H9 (cell line): ENCODE measurements around the gene TMEM200C. TPM values are rescaled to one million over a fixed set of nuclear protein-coding genes. Genes with fewer than 3 reads are reported as not detected.

Experiments used
- DNase-seq: peaks from one replicate; pipeline ENCODE4 v3.0.0-alpha.2; 2017
- H2AFZ ChIP-seq: one replicate; pipeline ENCODE4 v1.6.1; 2013; ENCODE audit warnings: mild to moderate bottlenecking, low read length, control low read depth, moderate library complexity
- H2AK5ac ChIP-seq: 2 replicates; pipeline ENCODE4 v1.6.1; 2013; ENCODE audit warnings: low read length, control low read depth, mixed read lengths; ENCODE audit not compliant: insufficient read length
- H2BK120ac ChIP-seq: one replicate; pipeline ENCODE4 v1.6.1; 2013; ENCODE audit warnings: low read depth, mild to moderate bottlenecking, low read length, control low read depth, inconsistent platforms; ENCODE audit not compliant: poor library complexity, severe bottlenecking
- H2BK12ac ChIP-seq: 2 replicates; pipeline ENCODE4 v1.6.1; 2013; ENCODE audit warnings: low read length, control low read depth, mixed read lengths, low read depth; ENCODE audit not compliant: insufficient read length
- H2BK15ac ChIP-seq: 2 replicates; pipeline ENCODE4 v1.6.1; 2013; ENCODE audit warnings: low read depth, low read length, control low read depth
- H2BK20ac ChIP-seq: one replicate; pipeline ENCODE4 v1.6.1; 2013; ENCODE audit warnings: low read depth, mild to moderate bottlenecking, low read length, control low read depth, inconsistent platforms; ENCODE audit not compliant: poor library complexity, severe bottlenecking
- H2BK5ac ChIP-seq: 2 replicates; pipeline ENCODE4 v1.6.1; 2013; ENCODE audit warnings: low read length, control low read depth, mixed read lengths; ENCODE audit not compliant: insufficient read length
- H3K14ac ChIP-seq: 2 replicates; pipeline ENCODE4 v1.6.1; 2013; ENCODE audit warnings: low read length, control low read depth; ENCODE audit not compliant: insufficient read depth
- H3K18ac ChIP-seq: 2 replicates; pipeline ENCODE4 v1.6.1; 2013; ENCODE audit warnings: low read depth, mild to moderate bottlenecking, mixed read lengths, low read length, control low read depth; ENCODE audit not compliant: insufficient read length
- H3K23ac ChIP-seq: 2 replicates; pipeline ENCODE4 v1.6.1; 2013; ENCODE audit warnings: low read length, control low read depth, mixed read lengths, low read depth; ENCODE audit not compliant: insufficient read length
- H3K23me2 ChIP-seq: 2 replicates; pipeline ENCODE4 v1.6.1; 2013; ENCODE audit warnings: low read depth, mild to moderate bottlenecking, mixed read lengths, low read length, control low read depth; ENCODE audit not compliant: insufficient read length, poor library complexity, severe bottlenecking
- H3K27ac ChIP-seq: 2 replicates; pipeline ENCODE4 v1.5.1; 2013; ENCODE audit warnings: low read length, control low read depth, mixed read lengths, low read depth; ENCODE audit not compliant: insufficient read length
- H3K27me3 ChIP-seq: 2 replicates; pipeline ENCODE4 v1.6.1; 2013; ENCODE audit warnings: low read length, control low read depth, inconsistent platforms; ENCODE audit not compliant: insufficient read depth
- H3K4ac ChIP-seq: 2 replicates; pipeline ENCODE4 v1.6.1; 2013; ENCODE audit warnings: low read depth, mild to moderate bottlenecking, control low read depth, inconsistent platforms, low read length, moderate library complexity
- H3K4me1 ChIP-seq: 2 replicates; pipeline ENCODE4 v1.6.1; 2013; ENCODE audit warnings: low read length, control low read depth, inconsistent platforms; ENCODE audit not compliant: insufficient read depth
- H3K4me2 ChIP-seq: 2 replicates; pipeline ENCODE4 v1.6.1; 2013; ENCODE audit warnings: low read length, control low read depth, mixed read lengths; ENCODE audit not compliant: insufficient read length, insufficient read depth
- H3K56ac ChIP-seq: 2 replicates; pipeline ENCODE4 v1.6.1; 2013; ENCODE audit warnings: low read depth, mild to moderate bottlenecking, mixed read lengths, low read length, control low read depth; ENCODE audit not compliant: insufficient read length
- H3K79me1 ChIP-seq: 2 replicates; pipeline ENCODE4 v1.6.1; 2013; ENCODE audit warnings: low read depth, mild to moderate bottlenecking, moderate library complexity, low read length, control low read depth, inconsistent platforms; ENCODE audit not compliant: insufficient read depth, poor library complexity, severe bottlenecking
- H3K79me2 ChIP-seq: 2 replicates; pipeline ENCODE4 v1.6.1; 2013; ENCODE audit warnings: low read length, control low read depth, inconsistent platforms; ENCODE audit not compliant: insufficient read depth
- H3K9ac ChIP-seq: 2 replicates; pipeline ENCODE4 v1.6.1; 2013; ENCODE audit warnings: low read length, control low read depth, mixed read lengths; ENCODE audit not compliant: insufficient read length; ENCODE audit errors: extremely low read depth
- H3K9me3 ChIP-seq: one replicate; pipeline ENCODE4 v1.6.1; 2013; ENCODE audit warnings: low read depth, low read length, inconsistent platforms; ENCODE audit not compliant: control insufficient read depth
- H3T11ph ChIP-seq: one replicate; pipeline ENCODE4 v1.6.1; 2013; ENCODE audit warnings: mild to moderate bottlenecking, low read length, control low read depth, inconsistent platforms
- H4K20me1 ChIP-seq: one replicate; pipeline ENCODE4 v1.6.1; 2013; ENCODE audit not compliant: control insufficient read depth, insufficient read length, insufficient read depth
- H4K5ac ChIP-seq: 2 replicates; pipeline ENCODE4 v1.6.1; 2013; ENCODE audit warnings: low read depth, mild to moderate bottlenecking, mixed read lengths, low read length, control low read depth; ENCODE audit not compliant: insufficient read length
- H4K8ac ChIP-seq: replicated peaks from 2 replicates; pipeline ENCODE4 v1.6.1; 2013; ENCODE audit warnings: low read length, control low read depth, mixed read lengths, low read depth; ENCODE audit not compliant: insufficient read length
- H4K91ac ChIP-seq: 2 replicates; pipeline ENCODE4 v1.6.1; 2013; ENCODE audit warnings: low read depth, mild to moderate bottlenecking, moderate library complexity, mixed read lengths, low read length, control low read depth; ENCODE audit not compliant: insufficient read length
- H3K27ac Mint-ChIP-seq, 3 experiments: 2 replicates in 2 of 3; 3 replicates in 1 of 3; pipeline ENCODE4 v1.8.0; 2020 to 2021; ENCODE audit warnings: mixed read lengths in 3 of 3, mild to moderate bottlenecking in 1 of 3, moderate library complexity in 1 of 3
- H3K27me3 Mint-ChIP-seq: 2 replicates; pipeline ENCODE4 v1.8.0; 2021; ENCODE audit warnings: low read depth, mild to moderate bottlenecking, moderate library complexity, mixed read lengths
- H3K36me3 Mint-ChIP-seq, 3 experiments: 2 replicates in 2 of 3; 3 replicates in 1 of 3; pipeline ENCODE4 v1.8.0; 2020 to 2021; ENCODE audit warnings: low read depth in 3 of 3, mixed read lengths in 3 of 3; ENCODE audit not compliant: insufficient read depth in 1 of 3
- H3K4me1 Mint-ChIP-seq, 2 experiments: 2 replicates each; pipeline ENCODE4 v1.8.0; 2020; ENCODE audit warnings: mixed read lengths in 2 of 2
- H3K4me3 Mint-ChIP-seq, 2 experiments: 2 replicates in 1 of 2; 3 replicates in 1 of 2; pipeline ENCODE4 v1.8.0; 2020 to 2021; ENCODE audit warnings: mild to moderate bottlenecking in 2 of 2, mixed read lengths in 2 of 2, moderate library complexity in 1 of 2
- H3K9me3 Mint-ChIP-seq, 2 experiments: 2 replicates in 1 of 2; 3 replicates in 1 of 2; pipeline ENCODE4 v1.8.0; 2020; ENCODE audit warnings: mild to moderate bottlenecking in 2 of 2, mixed read lengths in 2 of 2, moderate library complexity in 1 of 2
- CTCF ChIP-seq: fragments of 200-600 bp; sonication (generic); conservative IDR thresholded peaks from 3 replicates; pipeline ENCODE4 v1.8.0; 2021; ENCODE audit warnings: antibody characterized with exemption, mild to moderate bottlenecking
- WGBS: extraction: QIAGEN DNeasy Blood & Tissue Kit; methylation state at CpG from one replicate; pipeline ENCODE4 v1.1.7; 2013; ENCODE audit warnings: missing lambda C conversion rate, low lambda C conversion rate, mixed read lengths; ENCODE audit not compliant: insufficient read length; ENCODE audit errors: extremely low coverage; 5-methylcytosine and 5-hydroxymethylcytosine counted together
- total RNA-seq: library from RNA; stranded (reverse); gene quantifications from 2 replicates; pipeline ENCODE4 v1.2.1, GENCODE V29; 2021

TMEM200C gene
- total RNA-seq, 1 experiment from 2014 or later: 6.3 TPM

GRCh38 chr18:5840547-5840946 lies 54.8 kb downstream of the TMEM200C start:
- no CpG with 5 or more reads among the region's 4 CpGs for WGBS
- no peaks in the 10 kb centered on the region for H3K27me3 Mint-ChIP-seq
- H4K5ac ChIP-seq: no peak overlapping the region
- no peak overlapping the region for H2AK5ac ChIP-seq
- no peak overlapping the region for H2BK120ac ChIP-seq
- no peak overlapping the region for H3K9ac ChIP-seq
- H3K4me1 ChIP-seq: no peaks in the 10 kb centered on the region
- no peak overlapping the region for H2BK12ac ChIP-seq
- no peak overlapping the region for H2AFZ ChIP-seq
- H3K4ac ChIP-seq: no peak overlapping the region
- no peak for TF ChIP-seq CTCF
- no peaks in the 10 kb centered on the region for H3K27me3 ChIP-seq
- peaks cover 2 to 4% of the 10 kb centered on the region in 2 experiments; a peak in 3 of 5 replicates for H3K9me3 Mint-ChIP-seq
- H3T11ph ChIP-seq: no peak overlapping the region
- H2BK20ac ChIP-seq: no peak overlapping the region
- no peak overlapping the region for H3K18ac ChIP-seq
- H3K27ac Mint-ChIP-seq: no peak overlapping the region
- H3K4me1 Mint-ChIP-seq: peaks cover 0 to 7% of the 10 kb centered on the region in 2 experiments; a peak in 2 of 4 replicates
- H3K4me3 Mint-ChIP-seq: no peak overlapping the region
- no peak overlapping the region for H3K27ac ChIP-seq
- no peaks in the 10 kb centered on the region for H3K23me2 ChIP-seq
- H2BK5ac ChIP-seq: no peak overlapping the region
- no peak overlapping the region for H4K91ac ChIP-seq
- H3K79me2 ChIP-seq: no peaks in the 10 kb centered on the region
- H3K56ac ChIP-seq: no peak overlapping the region
- H3K36me3 Mint-ChIP-seq: peaks cover 0 to under 1% (median 0%) of the 10 kb centered on the region in 3 experiments; a peak in 1 of 7 replicates
- H3K79me1 ChIP-seq: no peaks in the 10 kb centered on the region
- no peak overlapping the region for H3K14ac ChIP-seq
- no peaks in the 10 kb centered on the region for H4K20me1 ChIP-seq
- no peak for DNase-seq
- H3K4me2 ChIP-seq: no peak overlapping the region
- no peak overlapping the region for H2BK15ac ChIP-seq
- H4K8ac ChIP-seq: no peak overlapping the region
- no peaks in the 10 kb centered on the region for H3K9me3 ChIP-seq
- H3K23ac ChIP-seq: no peak overlapping the region
